ENCODE data around the gene BIRC5.
"Not testable (repeated sequence)": the region's sequence is repeated elsewhere in the genome, so short reads cannot be mapped to it uniquely, and the experiment has no call there.

The BIRC5 gene

GRCh38 chr17:78249818-78250806 is 36.1 kb downstream of the BIRC5 start:
- no peak for TF ChIP-seq CTCF (IDR thresholded peaks at IDR 0.05; ENCODE audit: borderline replicate concordance, insufficient read depth, low read depth, low read length)

GRCh38 chr17:78250891-78251772 is 37.1 kb downstream of the BIRC5 start:
- no peak overlapping the region for H3K4me3 ChIP-seq (ENCODE audit: low read depth, low read length)
- peak; percentile 100 for TF ChIP-seq CTCF (IDR thresholded peaks at IDR 0.05; ENCODE audit: borderline replicate concordance, insufficient read depth, low read depth, low read length)

More at GRCh38 chr17:78249818-78250806, 36.1 kb downstream of the BIRC5 start:
- H3K4me3 ChIP-seq (ENCODE audit: low read depth, low read length), result no peak overlapping the region

GRCh38 chr17:78251773-78252103 is 37.7 kb downstream of the BIRC5 start:
- no peak overlapping the region for H3K4me3 ChIP-seq (ENCODE audit: low read depth, low read length)
- TF ChIP-seq CTCF (IDR thresholded peaks at IDR 0.05; ENCODE audit: borderline replicate concordance, insufficient read depth, low read depth, low read length), result no peak

- H3K4me3 ChIP-seq (ENCODE audit: low read depth, low read length), result no peak overlapping the region
- no peak for TF ChIP-seq CTCF (IDR thresholded peaks at IDR 0.05; ENCODE audit: borderline replicate concordance, insufficient read depth, low read depth, low read length)
These were observed 38.1 kb downstream of the BIRC5 start for GRCh38 chr17:78252111-78252634.

GRCh38 chr17:78252701-78253635 is 38.9 kb downstream of the BIRC5 start:
- no peak overlapping the region for H3K4me3 ChIP-seq (ENCODE audit: low read depth, low read length)
- no peak for TF ChIP-seq CTCF (IDR thresholded peaks at IDR 0.05; ENCODE audit: borderline replicate concordance, insufficient read depth, low read depth, low read length)

GRCh38 chr17:78253636-78253945 is 39.5 kb downstream of the BIRC5 start:
- H3K4me3 ChIP-seq (ENCODE audit: low read depth, low read length), result not testable (repeated sequence)
